ENCODE results near the gene FGD3.

- TF ChIP-seq CTCF (IDR thresholded peaks at IDR 0.05; ENCODE audit: low read depth, low read length, poor library complexity, severe bottlenecking), result no peak
- no peak for TF ChIP-seq EZH2phosphoT487 (IDR thresholded peaks at IDR 0.05; ENCODE audit: borderline replicate concordance, low read length)
These were observed 117.2 kb downstream of the FGD3 start for GRCh38 chr9:93064392-93065134.
